Sigmoid colon (tissue), 7 donors: Measurements from ENCODE around the gene CDK18. TPM values are rescaled to one million over a fixed set of nuclear protein-coding genes. Genes with fewer than 3 reads are reported as not detected.

Source experiments
- DNase-seq: peaks from one replicate; pipeline ENCODE4 v3.0.0-alpha.2; 2019
- H3K27ac ChIP-seq, 4 donors: fragments of 200-600 bp; sonication (generic); one replicate each; pipeline ENCODE4 v1.5.1; 2016 to 2019; ENCODE audit warnings: mild to moderate bottlenecking in 1 of 4
- H3K27me3 ChIP-seq, 3 donors: fragments of 200-600 bp; sonication (generic); one replicate each; pipeline ENCODE4 v1.5.1; 2019; ENCODE audit warnings: mild to moderate bottlenecking in 1 of 3
- H3K36me3 ChIP-seq, 4 donors: fragments of 200-600 bp; sonication (generic); one replicate each; pipeline ENCODE4 v1.5.1; 2016 to 2019
- H3K4me1 ChIP-seq, 4 donors: fragments of 200-600 bp; sonication (generic); one replicate each; pipeline ENCODE4 v1.5.1; 2017 to 2019
- H3K4me3 ChIP-seq, 4 donors: fragments of 200-600 bp; sonication (generic); one replicate each; pipeline ENCODE4 v1.5.1; 2017 to 2019; ENCODE audit warnings: mild to moderate bottlenecking in 2 of 4, moderate library complexity in 1 of 4
- H3K9me3 ChIP-seq, 4 donors: fragments of 200-600 bp in 3 of 4; sonication (generic) in 3 of 4; one replicate each; pipeline versions ENCODE4 v1.5.1 to v1.6.1; 2013 to 2019
- EP300 ChIP-seq, 4 donors: sonication (generic); formaldehyde crosslinking; IDR thresholded peaks; one replicate each; pipeline ENCODE4 v1.6.1; 2017; ENCODE audit warnings: antibody characterized with exemption in 4 of 4
- POLR2A ChIP-seq, 2 donors: fragments of 450-650 bp; IDR thresholded peaks; one replicate each; pipeline ENCODE4 v1.6.1; 2016; ENCODE audit warnings: antibody characterized with exemption in 2 of 2, mild to moderate bottlenecking in 2 of 2, moderate library complexity in 2 of 2
- POLR2AphosphoS5 ChIP-seq, 4 donors: sonication (generic); formaldehyde crosslinking; IDR thresholded peaks; one replicate each; pipeline ENCODE4 v1.6.1; 2017; ENCODE audit warnings: antibody characterized with exemption in 4 of 4
- WGBS, 2 donors: extraction: QIAGEN DNeasy Blood & Tissue Kit; methylation state at CpG; one replicate each; pipeline ENCODE4 v1.1.7; 2013; 5-methylcytosine and 5-hydroxymethylcytosine counted together
- intact Hi-C: fragments of 100-400 bp; cut with DNase I; formaldehyde crosslinking; loops from one replicate; pipeline ENCODE4 v1.15.1; 2023
- polyA plus RNA-seq, 3 donors: library from polyadenylated mRNA; stranded (reverse); fragments of 200-250 nt; gene quantifications; one replicate each; pipeline ENCODE4 v1.2.3, GENCODE V29; 2013
- total RNA-seq, 4 donors: library from RNA; depleted of rRNA; stranded (reverse); fragments of >200 nt; gene quantifications; one replicate each; pipeline ENCODE4 v1.1.0, GENCODE V29; 2016
- TF ChIP-seq, protein P1 (sequence below), 4 experiments: fragments of 450-650 bp in 3 of 4; fragments of 200-600 bp in 1 of 4; IDR thresholded peaks; one replicate each; pipeline ENCODE4 v1.5.1; 2016 to 2019; ENCODE audit warnings: antibody characterized with exemption in 4 of 4, mild to moderate bottlenecking in 3 of 4, moderate library complexity in 2 of 4
- donor health status: healthy with polysubstance abuse.
- donor health status: Bipolar disorder and iron deficiency.
- donor health status: healthy.

CDK18 gene
- total and polyA plus RNA-seq, 7 donors: 6.7 to 26.8 (median 13.0) TPM

GRCh38 chr1:205494115-205494514, 10.4 kb upstream of the CDK18 start:
- no peaks in the 10 kb centered on the region for H3K9me3 ChIP-seq
- no peak overlapping the region for H3K4me3 ChIP-seq
- no peaks in the 10 kb centered on the region for H3K36me3 ChIP-seq
- no peak for TF ChIP-seq EP300 (IDR thresholded peaks at IDR 0.05)
- no peak for TF ChIP-seq POLR2AphosphoS5 (IDR thresholded peaks at IDR 0.05)
- TF ChIP-seq, protein P1, sequence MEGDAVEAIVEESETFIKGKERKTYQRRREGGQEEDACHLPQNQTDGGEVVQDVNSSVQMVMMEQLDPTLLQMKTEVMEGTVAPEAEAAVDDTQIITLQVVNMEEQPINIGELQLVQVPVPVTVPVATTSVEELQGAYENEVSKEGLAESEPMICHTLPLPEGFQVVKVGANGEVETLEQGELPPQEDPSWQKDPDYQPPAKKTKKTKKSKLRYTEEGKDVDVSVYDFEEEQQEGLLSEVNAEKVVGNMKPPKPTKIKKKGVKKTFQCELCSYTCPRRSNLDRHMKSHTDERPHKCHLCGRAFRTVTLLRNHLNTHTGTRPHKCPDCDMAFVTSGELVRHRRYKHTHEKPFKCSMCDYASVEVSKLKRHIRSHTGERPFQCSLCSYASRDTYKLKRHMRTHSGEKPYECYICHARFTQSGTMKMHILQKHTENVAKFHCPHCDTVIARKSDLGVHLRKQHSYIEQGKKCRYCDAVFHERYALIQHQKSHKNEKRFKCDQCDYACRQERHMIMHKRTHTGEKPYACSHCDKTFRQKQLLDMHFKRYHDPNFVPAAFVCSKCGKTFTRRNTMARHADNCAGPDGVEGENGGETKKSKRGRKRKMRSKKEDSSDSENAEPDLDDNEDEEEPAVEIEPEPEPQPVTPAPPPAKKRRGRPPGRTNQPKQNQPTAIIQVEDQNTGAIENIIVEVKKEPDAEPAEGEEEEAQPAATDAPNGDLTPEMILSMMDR (IDR thresholded peaks at IDR 0.05): no peak
- no peak for TF ChIP-seq POLR2A (IDR thresholded peaks at IDR 0.05)
- peaks cover 0 to 35% (median 28%) of the 10 kb centered on the region in 4 donors for H3K4me1 ChIP-seq
- 83 to 87% methylated on average over 4 of the region's 4 CpGs for WGBS, 2 donors
- no peak overlapping the region for H3K27ac ChIP-seq
- no peak for DNase-seq
- intact Hi-C loops: no loop called here
- no peaks in the 10 kb centered on the region for H3K27me3 ChIP-seq

GRCh38 chr1:205495237-205495823, 9.1 kb upstream of the CDK18 start:
- intact Hi-C loops: no loop called here
- WGBS, 2 donors: 16 to 50% methylated on average over 9 of the region's 9 CpGs
- peak overlapping the region in 3 of 4 donors; percentile 10 to 38 (median 31) for H3K27ac ChIP-seq

GRCh38 chr1:205496661-205497060, 7.8 kb upstream of the CDK18 start:
- intact Hi-C loops: no loop called here
- no peak overlapping the region for H3K4me3 ChIP-seq

More at GRCh38 chr1:205495237-205495823, 9.1 kb upstream of the CDK18 start:
- Histone ChIP-seq H3K4me3 (no peak overlapping the region), H3K9me3 (no peaks in the 10 kb centered on the region), H3K36me3 (no peaks in the 10 kb centered on the region), H3K4me1 (peaks cover 0 to 35% (median 28%) of the 10 kb centered on the region in 4 donors), H3K27me3 (no peaks in the 10 kb centered on the region)
- no peak for DNase-seq
- TF ChIP-seq, protein P1 (IDR thresholded peaks at IDR 0.05): no peak
- TF ChIP-seq POLR2A (IDR thresholded peaks at IDR 0.05): no peak
- TF ChIP-seq POLR2AphosphoS5 (IDR thresholded peaks at IDR 0.05): no peak
- TF ChIP-seq EP300 (IDR thresholded peaks at IDR 0.05): no peak

GRCh38 chr1:205497351-205497750, 7.1 kb upstream of the CDK18 start:
- intact Hi-C loops: no loop called here
- H3K9me3 ChIP-seq: no peaks in the 10 kb centered on the region
- H3K4me1 ChIP-seq: peaks cover 0 to 32% (median 25%) of the 10 kb centered on the region in 4 donors
- H3K36me3 ChIP-seq: no peaks in the 10 kb centered on the region
- H3K27me3 ChIP-seq: no peaks in the 10 kb centered on the region
- no peak for TF ChIP-seq POLR2A (IDR thresholded peaks at IDR 0.05)
- no peak for TF ChIP-seq POLR2AphosphoS5 (IDR thresholded peaks at IDR 0.05)
- TF ChIP-seq, protein P1 (IDR thresholded peaks at IDR 0.05): no peak
- TF ChIP-seq EP300 (IDR thresholded peaks at IDR 0.05): no peak
- 29 to 80% methylated on average over 7 of the region's 7 CpGs for WGBS, 2 donors
- no peak overlapping the region for H3K4me3 ChIP-seq
- H3K27ac ChIP-seq: no peak overlapping the region
- no peak for DNase-seq

More at GRCh38 chr1:205496661-205497060, 7.8 kb upstream of the CDK18 start:
- WGBS, 2 donors: 95 to 97% methylated on average over 1 of the region's 1 CpG
- no peaks in the 10 kb centered on the region for H3K36me3 ChIP-seq
- no peaks in the 10 kb centered on the region for H3K9me3 ChIP-seq
- H3K4me1 ChIP-seq: peaks cover 0 to 35% (median 28%) of the 10 kb centered on the region in 4 donors
- DNase-seq: no peak
- no peaks in the 10 kb centered on the region for H3K27me3 ChIP-seq
- TF ChIP-seq, protein P1 (IDR thresholded peaks at IDR 0.05): no peak
- TF ChIP-seq EP300 (IDR thresholded peaks at IDR 0.05): no peak
- no peak overlapping the region for H3K27ac ChIP-seq

GRCh38 chr1:205499789-205500188, 4.7 kb upstream of the CDK18 start:
- H3K9me3 ChIP-seq: no peaks in the 10 kb centered on the region
- TF ChIP-seq EP300 (IDR thresholded peaks at IDR 0.05) (no peak), POLR2A (IDR thresholded peaks at IDR 0.05) (no peak), POLR2AphosphoS5 (IDR thresholded peaks at IDR 0.05) (no peak)
- TF ChIP-seq, protein P1 (IDR thresholded peaks at IDR 0.05): no peak
- H3K27me3 ChIP-seq: no peaks in the 10 kb centered on the region
- 61 to 80% methylated on average over 3 of the region's 3 CpGs for WGBS, 2 donors
- H3K36me3 ChIP-seq: no peaks in the 10 kb centered on the region
- no peak overlapping the region for H3K4me3 ChIP-seq
- H3K27ac ChIP-seq: no peak overlapping the region
- peaks cover 0 to 26% (median 14%) of the 10 kb centered on the region in 4 donors for H3K4me1 ChIP-seq
- DNase-seq: no peak
- intact Hi-C loops: no loop called here
